Activated naive CD8-positive, alpha-beta T cell treated with anti-CD3 and anti-CD28 coated beads, Interleukin-2, amount 10 ng/mL, durations not matched to agents 7 days and 5 days (primary cell): ENCODE measurements around the gene NR4A1. TPM values are rescaled to one million over a fixed set of nuclear protein-coding genes. Genes with fewer than 3 reads are reported as not detected.

Source experiments
- ATAC-seq: fragments of 150-1000 bp; cut with Tn5 transposase; one replicate; pipeline ENCODE4 v1.10.0; 2021; ENCODE audit warnings: low read depth, moderate library complexity
- POLR2A ChIA-PET: fragments of 350-600 bp; sonication (Branson Sonifier 250); formaldehyde crosslinking; loops from one replicate; lab custom pipeline; 2021; ENCODE audit warnings: antibody characterized with exemption; lab: Charles Lee
- DNase-seq: peaks from one replicate; pipeline ENCODE4 v3.0.0; 2021
- H3K27ac Mint-ChIP-seq: one replicate; pipeline ENCODE4 v1.8.0; 2022; ENCODE audit warnings: mild to moderate bottlenecking, mixed read lengths
- H3K27me3 Mint-ChIP-seq: one replicate; pipeline ENCODE4 v1.8.0; 2022; ENCODE audit warnings: mild to moderate bottlenecking, moderate library complexity, mixed read lengths
- H3K36me3 Mint-ChIP-seq: one replicate; pipeline ENCODE4 v1.8.0; 2021; ENCODE audit warnings: mild to moderate bottlenecking, mixed read lengths
- H3K4me1 Mint-ChIP-seq: one replicate; pipeline ENCODE4 v1.8.0; 2021; ENCODE audit warnings: mixed read lengths
- H3K4me3 Mint-ChIP-seq: one replicate; pipeline ENCODE4 v1.8.0; 2022; ENCODE audit warnings: mild to moderate bottlenecking, moderate library complexity, mixed read lengths
- H3K9me3 Mint-ChIP-seq: one replicate; pipeline ENCODE4 v1.8.0; 2021; ENCODE audit warnings: mixed read lengths
- total RNA-seq, 2 experiments: library from RNA; stranded (reverse); gene quantifications; one replicate each; pipeline ENCODE4 v1.2.3, GENCODE V29; 2021

The NR4A1 gene
- total RNA-seq, 2 experiments from 2014 or later: 8.6 to 8.8 TPM

- POLR2A ChIA-PET: interaction anchor here (0.6 to 4.8 kb wide), 9 partner anchors 9 to 956 kb away, joined by 3 to 63 read pairs (median 11); partner anchors contain the start of genes ATG101 and EIF4B
- Mint-ChIP-seq H3K4me1 (peaks cover 43% of the 10 kb centered on the region), H3K27me3 (peaks cover 2% of the 10 kb centered on the region), H3K27ac (peak overlapping the region; percentile 99), H3K4me3 (peak overlapping the region; percentile 99), H3K9me3 (no peaks in the 10 kb centered on the region), H3K36me3 (peaks cover 2% of the 10 kb centered on the region)
- ATAC-seq: no peak
- no peak for DNase-seq
These were observed 1.0 kb upstream of the NR4A1 start for GRCh38 chr12:52050116-52050757.

GRCh38 chr12:52052468-52053186, 1.4 kb downstream of the NR4A1 start:
- Mint-ChIP-seq H3K36me3 (peaks cover 2% of the 10 kb centered on the region), H3K4me1 (peaks cover 30% of the 10 kb centered on the region), H3K27ac (peak overlapping the region; percentile 99), H3K4me3 (peak overlapping the region; percentile 99), H3K9me3 (no peaks in the 10 kb centered on the region), H3K27me3 (peaks cover 2% of the 10 kb centered on the region)
- POLR2A ChIA-PET: interaction anchor here (1.7 to 4.8 kb wide), 4 partner anchors 17 to 30 kb away, joined by 9 to 63 read pairs (median 28); partner anchors contain the start of gene ATG101
- ATAC-seq (peak; percentile 4), DNase-seq (no peak)

- no peak overlapping the region for H3K4me3 Mint-ChIP-seq
- peaks cover 30% of the 10 kb centered on the region for H3K4me1 Mint-ChIP-seq
- ATAC-seq (no peak), DNase-seq (no peak)
- peaks cover 2% of the 10 kb centered on the region for H3K27me3 Mint-ChIP-seq
- POLR2A ChIA-PET: interaction anchor here (2.4 to 4.8 kb wide), 3 partner anchors 16 to 31 kb away, joined by 11 to 63 read pairs (median 28); partner anchors contain the start of gene ATG101
- no peaks in the 10 kb centered on the region for H3K9me3 Mint-ChIP-seq
- peaks cover 2% of the 10 kb centered on the region for H3K36me3 Mint-ChIP-seq
- peak overlapping the region; percentile 67 for H3K27ac Mint-ChIP-seq
These were observed 2.4 kb downstream of the NR4A1 start for GRCh38 chr12:52053536-52054209.

- H3K4me3 Mint-ChIP-seq: no peak overlapping the region
- peaks cover 2% of the 10 kb centered on the region for H3K27me3 Mint-ChIP-seq
- peak overlapping the region; percentile 67 for H3K27ac Mint-ChIP-seq
- POLR2A ChIA-PET: interaction anchor here (2.4 to 4.8 kb wide), 2 partner anchors 15 to 31 kb away, joined by 11 to 63 read pairs; partner anchors contain the start of gene ATG101
- H3K4me1 Mint-ChIP-seq: peaks cover 28% of the 10 kb centered on the region
- H3K9me3 Mint-ChIP-seq: no peaks in the 10 kb centered on the region
- ATAC-seq (no peak), DNase-seq (no peak)
- H3K36me3 Mint-ChIP-seq: peaks cover 2% of the 10 kb centered on the region
These were observed 3.1 kb downstream of the NR4A1 start for GRCh38 chr12:52054231-52054832.

GRCh38 chr12:52054833-52055730, 3.8 kb downstream of the NR4A1 start:
- H3K27me3 Mint-ChIP-seq: no peaks in the 10 kb centered on the region
- H3K36me3 Mint-ChIP-seq: peaks cover 2% of the 10 kb centered on the region
- H3K4me3 Mint-ChIP-seq: no peak overlapping the region
- peaks cover 22% of the 10 kb centered on the region for H3K4me1 Mint-ChIP-seq
- no peak for DNase-seq
- H3K27ac Mint-ChIP-seq: no peak overlapping the region
- POLR2A ChIA-PET: interaction anchor here (2.4 kb wide), 1 partner anchor 32 kb away, joined by 11 read pairs; no protein-coding TSS in a partner anchor
- ATAC-seq: no peak
- no peaks in the 10 kb centered on the region for H3K9me3 Mint-ChIP-seq

- Mint-ChIP-seq H3K4me3 (no peak overlapping the region), H3K27me3 (no peaks in the 10 kb centered on the region), H3K36me3 (peaks cover 2% of the 10 kb centered on the region), H3K4me1 (peaks cover 16% of the 10 kb centered on the region), H3K9me3 (no peaks in the 10 kb centered on the region), H3K27ac (no peak overlapping the region)
- POLR2A ChIA-PET: interaction anchor here (2.4 kb wide), 1 partner anchor 33 kb away, joined by 11 read pairs; no protein-coding TSS in a partner anchor
- ATAC-seq (no peak), DNase-seq (no peak)
These were observed 4.8 kb downstream of the NR4A1 start for GRCh38 chr12:52055731-52056711.

- ATAC-seq (no peak), DNase-seq (no peak)
- Mint-ChIP-seq H3K4me1 (peaks cover 10% of the 10 kb centered on the region), H3K36me3 (no peaks in the 10 kb centered on the region), H3K27ac (peak overlapping the region; percentile 16), H3K4me3 (no peak overlapping the region), H3K9me3 (no peaks in the 10 kb centered on the region), H3K27me3 (no peaks in the 10 kb centered on the region)
- POLR2A ChIA-PET: no interaction called here
These were observed 5.8 kb downstream of the NR4A1 start for GRCh38 chr12:52056801-52057637.

GRCh38 chr12:52057638-52058576, 6.7 kb downstream of the NR4A1 start:
- Mint-ChIP-seq H3K9me3 (no peaks in the 10 kb centered on the region), H3K36me3 (no peaks in the 10 kb centered on the region), H3K27ac (no peak overlapping the region), H3K4me3 (no peak overlapping the region), H3K27me3 (no peaks in the 10 kb centered on the region), H3K4me1 (peaks cover under 1% of the 10 kb centered on the region)
- DNase-seq (no peak), ATAC-seq (no peak)
- POLR2A ChIA-PET: no interaction called here

- H3K4me1 Mint-ChIP-seq: no peaks in the 10 kb centered on the region
- H3K27me3 Mint-ChIP-seq: peaks cover 2% of the 10 kb centered on the region
- DNase-seq (no peak), ATAC-seq (no peak)
- H3K36me3 Mint-ChIP-seq: no peaks in the 10 kb centered on the region
- H3K27ac Mint-ChIP-seq: no peak overlapping the region
- H3K9me3 Mint-ChIP-seq: no peaks in the 10 kb centered on the region
- no peak overlapping the region for H3K4me3 Mint-ChIP-seq
- POLR2A ChIA-PET: no interaction called here
These were observed 7.6 kb downstream of the NR4A1 start for GRCh38 chr12:52058631-52059361.
